ENCODE measurements around the gene TUBGCP6. TPM values are rescaled to one million over a fixed set of nuclear protein-coding genes. Genes with fewer than 3 reads are reported as not detected.

The TUBGCP6 gene
- total RNA-seq, 1 donor from 2014 or later = 47.6 TPM

DNA sequence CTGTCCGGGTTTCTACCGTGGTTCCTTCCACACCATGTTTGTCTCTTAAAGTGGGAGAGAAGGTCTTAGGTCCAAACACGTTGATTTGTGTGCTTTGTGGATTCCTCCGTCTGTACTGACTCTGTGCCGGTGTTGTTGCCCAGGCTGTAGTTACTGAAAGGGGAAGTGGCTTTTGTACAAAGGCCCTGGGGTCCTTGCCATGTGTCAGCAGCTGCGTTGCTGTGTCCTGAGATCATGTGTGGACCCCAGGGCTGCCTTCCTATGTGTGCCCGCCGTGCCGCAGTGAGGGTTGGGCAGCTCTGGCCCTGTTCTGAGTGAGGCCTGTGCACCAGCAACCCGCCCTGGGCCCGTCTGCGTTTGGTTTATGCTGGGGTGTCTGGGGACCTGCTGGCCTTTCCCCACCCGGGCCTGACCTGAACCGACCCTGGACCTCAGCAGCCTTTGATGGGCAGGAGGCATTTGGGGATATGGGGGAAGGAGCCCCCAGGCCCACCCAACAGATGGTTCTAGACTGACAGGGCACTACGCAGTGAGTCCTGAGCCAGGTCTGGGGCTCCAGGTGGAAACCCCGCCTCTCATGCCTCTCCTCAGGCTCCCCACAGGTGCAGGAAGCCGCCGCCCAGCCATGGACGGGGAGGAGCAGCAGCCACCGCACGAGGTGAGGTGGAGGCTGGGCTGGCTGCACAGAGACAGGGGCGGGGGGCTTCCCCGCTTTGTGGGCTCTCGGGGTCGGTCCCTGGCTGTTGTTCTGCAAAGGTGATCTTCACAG is 52.2 kb downstream of the TUBGCP6 start:
- intact Hi-C loops (cut with DNase I) = no loop called here
- DNase-seq (ENCODE audit: low spot score) = no peak
- no peak for ATAC-seq

DNA sequence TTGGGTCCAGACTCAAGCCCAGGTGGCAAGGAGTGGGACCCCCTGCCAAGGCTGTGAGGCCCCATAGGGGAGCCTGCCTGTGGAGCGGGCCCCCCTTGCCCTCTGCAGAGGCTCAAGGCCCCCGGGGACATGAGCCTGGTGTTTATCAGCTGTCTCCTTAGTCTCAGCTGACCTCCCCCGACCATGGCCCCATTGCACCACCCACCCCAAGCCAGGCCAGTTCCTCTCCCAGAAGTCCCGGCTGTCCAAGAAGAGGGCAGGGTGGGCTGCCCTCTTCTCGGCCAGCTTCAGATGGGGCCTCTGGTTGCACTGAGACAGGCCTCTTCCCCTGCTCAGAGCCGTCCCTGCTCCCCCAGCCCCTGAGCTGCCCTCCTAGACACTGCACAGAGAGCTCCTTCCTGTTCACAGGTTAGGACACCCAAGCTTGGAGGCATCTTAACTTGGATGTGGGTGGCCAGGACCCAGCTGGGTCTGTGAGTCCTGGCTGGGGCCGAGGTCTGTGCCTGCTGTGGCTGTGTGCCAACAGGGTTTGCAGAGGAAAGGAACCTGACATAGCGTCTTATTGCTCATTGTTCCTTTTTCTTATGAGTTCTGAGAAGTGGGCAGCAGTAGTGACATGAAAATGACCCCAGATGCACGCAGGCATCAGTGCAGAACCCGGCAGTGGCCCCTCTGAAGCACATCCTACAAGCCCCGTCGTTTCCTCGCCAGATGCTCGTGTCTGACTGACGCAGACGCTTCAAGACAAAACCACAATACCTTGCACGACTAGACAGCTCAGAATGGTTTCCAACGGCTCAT is 53.7 kb downstream of the TUBGCP6 start:
- peak; percentile 5 for ATAC-seq
- DNase-seq (ENCODE audit: low spot score) = no peak
- intact Hi-C loops (cut with DNase I) = no loop called here

DNA sequence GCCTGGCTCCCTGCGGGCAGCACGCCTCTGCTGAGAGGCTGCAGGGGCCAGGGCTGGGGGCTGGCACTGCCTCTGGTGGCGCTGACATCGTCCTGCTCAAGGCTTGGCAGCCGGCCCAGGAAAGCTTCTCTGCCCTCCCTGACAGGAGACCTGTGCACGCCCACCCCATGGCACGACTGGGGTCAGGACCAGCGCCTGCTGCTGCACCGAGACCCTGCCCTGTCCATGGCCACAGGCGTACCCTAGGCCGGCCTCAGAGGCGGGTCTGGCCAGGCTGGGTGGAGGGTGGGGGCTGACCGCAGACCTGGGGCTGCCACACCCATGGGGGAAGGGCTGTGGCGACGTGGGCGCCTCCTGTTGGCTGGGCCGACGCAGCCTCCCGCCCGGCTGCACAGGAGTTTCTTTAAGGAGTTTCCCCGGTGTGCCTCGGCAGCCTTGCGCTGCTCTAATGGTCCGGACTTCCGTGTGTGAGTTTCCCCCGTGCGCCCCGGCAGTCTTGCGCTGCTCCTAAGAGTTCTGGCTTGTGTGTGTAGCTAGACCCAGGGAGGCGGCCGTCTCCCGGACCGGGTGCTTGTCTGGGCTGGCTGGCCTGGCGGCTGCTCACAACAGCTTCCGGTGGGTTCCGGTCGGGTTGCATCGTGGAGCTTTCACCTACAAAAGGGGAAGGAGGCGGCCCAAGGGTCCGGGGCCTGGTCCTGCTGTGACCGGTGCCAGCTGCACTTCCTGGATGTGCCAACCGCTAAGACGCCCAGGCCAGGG is 54.5 kb downstream of the TUBGCP6 start:
- intact Hi-C loops (cut with DNase I) = no loop called here
- peak; percentile 60 for ATAC-seq
- no peak for DNase-seq (ENCODE audit: low spot score)

DNA sequence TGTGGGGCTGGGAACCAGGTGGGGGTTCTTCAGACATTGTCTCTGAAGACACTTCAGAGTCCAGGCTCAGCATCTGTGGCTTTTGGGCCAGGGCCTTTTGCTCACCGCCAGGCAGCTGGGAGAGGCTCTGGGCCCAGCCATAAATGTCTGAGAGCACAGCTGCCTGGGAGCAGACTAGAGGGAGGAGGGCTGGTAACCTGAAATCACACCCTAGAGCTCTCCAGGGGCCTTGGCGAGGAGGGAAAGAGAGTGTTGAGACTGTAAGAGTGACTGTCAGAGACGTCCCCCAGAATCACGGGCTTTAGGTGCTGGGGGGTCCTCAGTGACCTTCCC is 55.0 kb downstream of the TUBGCP6 start:
- DNase-seq (ENCODE audit: low spot score) = no peak
- ATAC-seq = peak; percentile 25
- intact Hi-C loops (cut with DNase I) = no loop called here

DNA sequence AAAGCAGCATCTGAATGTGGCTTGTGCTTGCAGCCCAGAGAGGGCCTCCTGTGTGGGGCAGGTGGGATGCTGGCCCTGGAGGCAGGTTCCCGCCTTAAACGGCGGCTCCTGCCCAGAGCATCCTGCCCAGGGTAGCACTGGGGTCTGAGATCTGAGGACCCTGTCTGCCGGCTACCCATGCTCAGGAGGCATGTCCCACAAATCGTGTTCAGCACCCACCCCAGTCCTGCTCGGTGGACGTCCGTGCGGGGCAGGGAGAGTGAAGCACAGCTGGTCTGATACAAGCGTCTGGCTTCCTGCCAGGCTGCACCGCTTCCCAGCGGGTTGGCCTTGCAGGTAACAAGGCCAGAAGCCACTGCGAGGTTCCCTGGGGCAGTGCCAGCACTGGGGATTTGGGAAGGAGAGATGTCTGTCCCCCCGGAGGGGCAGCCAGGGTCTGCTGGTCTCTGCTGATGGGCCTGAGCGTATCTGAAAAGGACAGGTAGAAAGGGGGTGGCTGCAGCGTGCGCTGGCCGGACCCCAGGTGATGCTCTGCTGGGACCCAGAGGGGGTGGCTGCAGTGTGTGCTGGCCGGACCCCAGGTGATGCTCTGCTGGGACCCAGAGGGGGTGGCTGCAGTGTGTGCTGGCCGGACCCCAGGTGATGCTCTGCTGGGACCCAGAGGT is 55.5 kb downstream of the TUBGCP6 start:
- intact Hi-C loops (cut with DNase I) = no loop called here

DNA sequence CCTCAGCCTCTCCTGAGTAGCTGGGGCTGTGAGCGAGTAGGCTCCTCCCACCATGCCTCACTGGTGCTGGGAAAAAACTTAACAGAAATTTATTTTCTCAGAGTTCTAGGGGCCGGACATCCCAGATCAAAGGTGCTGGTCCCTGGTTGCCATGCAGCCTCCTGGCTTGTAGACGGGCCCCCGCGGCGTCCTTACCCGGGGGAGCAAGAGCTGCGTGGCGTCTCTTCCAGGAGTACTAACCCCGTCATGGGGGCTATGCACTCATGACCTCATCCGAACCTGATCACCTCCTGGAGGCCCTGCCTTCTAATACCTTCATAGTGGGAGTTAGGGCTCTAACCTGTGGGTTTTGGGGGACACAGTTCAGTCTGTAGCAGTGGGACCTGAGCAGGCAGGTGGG is 56.5 kb downstream of the TUBGCP6 start:
- DNase-seq (ENCODE audit: low spot score) = no peak
- intact Hi-C loops (cut with DNase I) = no loop called here
- ATAC-seq = no peak

More for the DNA sequence above, 55.5 kb downstream of the TUBGCP6 start:
- DNase-seq (ENCODE audit: low spot score) = no peak
- ATAC-seq = no peak

DNA sequence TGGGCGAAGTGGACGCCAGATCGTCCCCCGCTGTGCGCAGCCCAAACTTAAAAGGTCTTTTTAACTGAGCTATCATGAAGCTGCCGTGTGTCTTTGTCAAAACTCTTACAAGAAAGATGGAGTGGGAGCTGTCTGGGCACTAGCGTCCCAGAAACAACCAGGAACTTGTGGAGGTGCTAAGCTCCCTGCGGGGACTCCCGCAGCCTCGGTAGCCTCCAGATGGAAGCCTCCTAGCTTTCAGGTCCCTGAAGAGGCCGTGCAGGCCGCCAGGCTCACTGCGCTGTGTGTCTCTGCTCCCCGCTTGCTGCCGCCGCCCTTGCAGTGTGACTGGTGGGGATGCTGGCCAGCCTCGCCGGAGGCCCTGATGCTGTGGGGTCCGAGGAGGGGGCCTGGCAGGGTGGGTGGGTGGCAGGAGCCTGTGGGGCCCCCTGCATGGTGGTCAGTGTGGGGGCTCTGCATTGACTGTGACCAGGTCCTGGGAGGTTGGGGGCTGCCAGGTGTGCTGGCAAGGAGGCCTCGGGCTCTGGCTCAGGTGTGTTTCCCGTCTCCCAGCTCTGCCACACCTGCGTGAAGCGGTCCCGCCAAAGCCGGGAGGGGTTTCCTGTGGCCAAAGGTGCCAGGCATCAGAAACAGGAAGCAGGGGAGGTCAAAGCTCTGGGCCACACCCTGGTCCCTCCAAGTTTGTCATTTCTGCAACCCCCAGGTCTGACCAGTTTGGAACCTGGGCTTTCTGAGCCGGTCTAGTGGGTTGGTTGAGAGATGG is 57.9 kb downstream of the TUBGCP6 start:
- ATAC-seq = no peak
- intact Hi-C loops (cut with DNase I) = no loop called here
- no peak for DNase-seq (ENCODE audit: low spot score)

DNA sequence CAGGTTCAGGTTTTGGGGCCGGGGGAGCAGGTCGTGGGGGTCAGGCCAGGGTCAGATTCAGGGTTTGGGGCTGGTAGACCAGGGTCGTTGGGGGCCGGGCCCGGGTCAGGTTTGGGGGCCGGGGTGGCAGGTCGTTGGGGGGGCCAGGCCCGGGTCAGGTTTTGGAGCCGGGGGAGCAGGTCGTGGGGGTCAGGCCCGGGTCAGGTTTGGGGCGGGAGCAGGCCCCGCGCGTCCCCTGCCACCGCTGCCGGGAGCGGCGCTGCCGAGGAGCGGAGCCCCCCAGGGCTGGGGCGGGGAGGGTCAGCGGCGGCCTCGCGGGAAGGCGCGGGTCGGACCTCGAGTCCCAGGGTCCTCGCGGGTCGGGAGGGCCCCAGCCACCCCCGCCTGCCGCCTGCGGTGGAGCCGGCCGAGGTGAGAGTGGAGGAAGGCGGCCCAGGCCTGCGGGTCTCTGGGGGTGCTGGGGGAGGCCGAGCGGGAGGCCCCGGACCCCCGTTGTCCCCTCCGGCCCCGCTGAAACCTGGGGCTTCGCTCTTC is 58.6 kb downstream of the TUBGCP6 start:
- ATAC-seq = no peak
- intact Hi-C loops (cut with DNase I) = no loop called here

DNA sequence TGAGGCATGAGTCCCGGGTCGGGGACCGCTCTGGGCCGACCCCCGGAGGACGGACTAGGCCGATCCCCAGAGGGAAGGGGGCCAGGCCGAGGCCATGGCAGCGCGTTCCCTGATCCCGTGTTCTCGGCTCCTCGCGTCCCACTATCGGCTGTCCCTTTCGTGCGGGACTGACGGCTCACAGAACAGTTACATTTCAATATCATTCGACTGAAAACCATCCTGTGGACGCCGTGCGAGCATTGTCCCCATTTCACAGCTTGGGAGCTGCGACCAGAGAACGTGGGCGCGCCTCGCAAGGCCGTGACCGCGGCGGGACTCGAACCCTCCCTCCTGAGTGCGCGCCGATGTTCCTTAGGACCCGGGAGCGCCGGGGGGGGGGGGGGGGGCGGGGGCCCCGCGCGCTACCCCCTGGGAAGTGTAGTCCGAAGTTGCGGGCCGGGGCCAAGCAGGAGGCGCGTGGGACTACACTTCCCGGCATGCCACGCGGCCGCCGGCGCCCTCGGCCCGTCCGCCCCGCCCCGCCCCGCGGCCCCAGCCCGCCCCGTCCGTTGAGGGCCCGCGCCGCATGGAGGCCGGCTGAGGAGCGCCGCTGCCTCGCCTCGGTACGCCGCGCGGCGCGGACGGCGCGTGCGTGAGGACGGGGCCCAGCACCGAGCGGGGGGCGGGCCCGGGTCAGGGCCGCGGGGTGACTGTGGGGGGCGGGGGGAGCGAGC is 59.3 kb downstream of the TUBGCP6 start, which contains the start of gene TRABD:
TSS of gene TRABD (plus strand) at position 539 of the 713 bp plus-strand sequence. CDS start 7,148 bp downstream, outside the sequence.
- ATAC-seq = peak; percentile 89
- peak; percentile 93 for DNase-seq (ENCODE audit: low spot score)
- intact Hi-C loops (cut with DNase I) = no loop called here

More for the DNA sequence above, 58.6 kb downstream of the TUBGCP6 start:
- DNase-seq (ENCODE audit: low spot score) = no peak

DNA sequence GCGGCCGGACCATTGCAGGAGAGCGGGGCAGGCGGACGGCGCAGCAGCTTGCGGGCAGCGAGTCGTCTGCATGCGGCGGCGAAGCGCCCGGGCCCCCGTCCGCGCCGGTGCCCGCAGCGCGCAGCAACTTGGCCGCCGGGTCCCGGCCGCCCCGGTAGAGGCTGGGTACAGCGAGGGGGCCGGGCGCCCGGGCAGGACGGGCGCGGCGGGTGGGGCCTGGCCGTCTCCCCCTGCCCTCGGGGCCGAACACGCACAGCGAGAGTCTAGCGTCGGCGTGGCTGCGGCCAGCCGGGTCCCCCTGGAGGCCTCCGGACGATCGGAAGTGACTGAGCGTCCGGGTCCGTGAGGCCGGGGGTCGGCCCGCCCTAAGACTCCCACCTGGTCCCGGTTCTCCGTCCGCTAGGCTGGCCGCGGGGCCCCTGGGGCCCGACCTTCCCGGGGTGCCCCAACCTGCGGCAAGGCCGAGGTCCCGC is 59.9 kb downstream of the TUBGCP6 start:
- intact Hi-C loops (cut with DNase I) = no loop called here
- no peak for DNase-seq (ENCODE audit: low spot score)
- peak; percentile 2 for ATAC-seq

DNA sequence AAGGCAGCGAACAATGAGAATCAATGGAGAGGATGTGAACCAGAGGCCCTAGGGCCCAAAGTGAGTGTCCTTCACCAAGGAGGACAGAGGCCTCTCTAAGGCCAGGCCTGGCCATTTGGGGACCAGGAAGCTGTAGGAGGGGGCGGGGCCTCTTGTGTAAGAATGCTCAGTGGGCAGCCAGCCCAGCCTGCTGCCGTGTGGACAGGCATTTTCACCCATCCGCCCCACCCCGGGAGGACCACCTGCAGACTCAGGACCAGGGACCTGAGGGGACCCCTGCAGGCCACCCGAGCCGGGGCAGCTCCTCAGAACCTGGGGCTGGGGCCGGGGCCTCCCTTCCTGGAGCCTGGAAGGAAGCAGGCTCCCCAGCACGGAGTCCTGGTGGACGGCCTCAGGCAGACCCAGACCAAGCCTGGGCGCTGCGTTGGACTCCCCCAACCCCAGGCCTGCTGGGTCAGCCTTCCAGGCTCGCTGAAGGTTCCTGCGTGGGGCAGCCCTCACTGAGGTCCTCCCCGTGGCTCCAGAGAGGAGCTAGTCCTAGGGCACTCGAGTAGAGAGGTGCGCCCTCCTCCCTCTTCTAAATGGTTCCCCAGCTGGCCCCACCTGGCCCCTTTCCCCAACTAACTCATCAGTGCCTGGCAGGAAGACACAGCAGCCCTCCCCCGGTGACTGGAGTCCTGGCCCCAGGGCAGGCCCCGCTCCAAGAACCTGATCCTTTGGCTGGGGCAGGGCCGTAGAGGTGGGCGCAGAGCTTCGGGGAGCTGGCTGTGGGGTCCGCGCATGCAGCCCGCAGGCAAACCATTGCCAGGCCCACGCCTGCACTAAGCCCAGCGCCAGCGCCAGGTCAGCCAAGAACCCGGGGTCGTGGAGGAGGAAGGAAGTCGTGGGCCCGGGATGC is 60.6 kb downstream of the TUBGCP6 start:
- intact Hi-C loops (cut with DNase I) = no loop called here
- DNase-seq (ENCODE audit: low spot score) (peak; percentile 85), ATAC-seq (peak; percentile 56)

DNA sequence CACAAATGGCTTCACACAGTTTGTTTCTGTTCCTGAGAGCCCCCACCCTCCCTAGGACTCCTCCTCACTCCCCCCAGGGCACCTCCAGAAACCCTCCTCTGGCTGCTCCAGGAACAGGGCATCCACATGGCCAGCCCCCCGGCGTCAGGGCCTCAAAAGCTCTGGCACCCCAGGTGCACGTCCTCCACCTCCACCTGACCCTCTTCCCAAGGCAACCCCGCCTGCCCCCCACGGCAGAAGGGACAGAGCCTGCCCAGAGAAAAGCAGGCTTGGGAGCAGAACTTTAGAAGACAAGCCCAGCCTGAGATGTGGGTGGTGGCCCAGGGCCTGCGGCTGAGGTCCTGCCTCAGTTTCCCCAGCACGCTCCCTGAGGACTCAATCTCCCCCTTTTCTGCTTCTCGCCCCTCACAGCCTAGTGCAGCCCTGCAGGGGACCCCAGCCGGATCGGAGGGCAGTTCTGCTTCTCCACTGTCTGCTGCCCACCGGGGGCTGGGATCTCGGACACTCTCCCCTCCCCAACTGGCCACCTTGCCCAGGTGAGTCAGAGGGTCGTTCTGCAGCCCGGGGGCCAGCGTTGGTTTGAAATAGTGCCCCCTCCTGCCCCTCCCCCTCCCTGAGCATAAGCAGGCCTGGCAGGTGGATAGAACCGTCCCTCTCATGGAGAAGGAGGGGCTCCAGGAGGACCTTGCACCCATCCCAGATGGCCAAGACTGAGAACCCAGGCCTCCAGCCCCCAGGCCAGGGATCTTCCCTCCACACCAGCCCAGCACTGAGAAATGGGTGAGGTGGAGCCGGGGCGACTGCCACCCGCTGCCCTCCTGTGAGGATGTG is 61.5 kb downstream of the TUBGCP6 start:
- DNase-seq (ENCODE audit: low spot score) (no peak), ATAC-seq (no peak)
- intact Hi-C loops (cut with DNase I) = no loop called here

DNA sequence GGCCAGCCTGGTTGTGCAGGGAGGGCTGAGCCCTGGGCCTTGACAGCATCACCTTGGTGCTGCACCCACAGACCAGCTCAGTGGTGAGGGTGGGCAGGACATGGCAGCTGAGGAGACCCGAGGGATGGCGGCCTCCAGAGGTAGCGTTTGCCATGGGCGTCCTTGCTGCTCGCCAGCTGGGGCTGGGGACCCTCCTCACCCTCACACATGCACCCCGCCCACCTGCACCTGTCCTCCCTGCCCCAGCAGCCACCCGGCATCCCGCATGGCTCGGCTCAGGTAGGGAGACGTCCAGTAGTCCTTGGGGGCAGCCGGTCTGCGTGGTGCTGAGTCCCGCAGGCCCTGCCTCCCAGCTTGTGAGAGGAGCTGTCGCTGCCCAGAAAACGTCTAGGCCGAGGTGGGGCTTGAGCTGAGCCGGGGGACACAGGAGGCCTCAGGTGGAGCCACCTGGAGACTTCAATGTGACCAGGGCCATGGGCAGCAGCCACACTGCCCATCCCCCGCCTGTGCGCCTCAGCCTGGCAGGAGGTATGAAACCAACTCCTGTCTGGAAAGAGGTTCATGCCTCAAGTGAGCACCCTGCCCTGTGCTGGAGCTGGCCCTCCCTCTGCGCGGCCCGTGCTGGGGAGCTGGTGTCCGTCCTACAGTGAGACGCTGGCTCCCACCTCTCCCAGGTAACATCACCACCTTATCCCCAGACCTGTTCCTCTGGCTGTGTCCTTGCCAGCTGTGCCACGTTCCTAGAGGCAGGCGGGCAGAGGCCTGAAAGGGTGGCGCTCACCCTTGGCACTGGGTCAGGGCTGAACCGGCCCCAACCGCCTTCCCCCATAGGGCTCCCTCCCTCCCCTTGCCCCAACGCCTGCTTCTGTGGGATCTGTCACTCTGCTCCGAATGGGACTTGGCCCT is 62.4 kb downstream of the TUBGCP6 start:
- DNase-seq (ENCODE audit: low spot score) = peak; percentile 62
- no peak for ATAC-seq
- intact Hi-C loops (cut with DNase I) = no loop called here

DNA sequence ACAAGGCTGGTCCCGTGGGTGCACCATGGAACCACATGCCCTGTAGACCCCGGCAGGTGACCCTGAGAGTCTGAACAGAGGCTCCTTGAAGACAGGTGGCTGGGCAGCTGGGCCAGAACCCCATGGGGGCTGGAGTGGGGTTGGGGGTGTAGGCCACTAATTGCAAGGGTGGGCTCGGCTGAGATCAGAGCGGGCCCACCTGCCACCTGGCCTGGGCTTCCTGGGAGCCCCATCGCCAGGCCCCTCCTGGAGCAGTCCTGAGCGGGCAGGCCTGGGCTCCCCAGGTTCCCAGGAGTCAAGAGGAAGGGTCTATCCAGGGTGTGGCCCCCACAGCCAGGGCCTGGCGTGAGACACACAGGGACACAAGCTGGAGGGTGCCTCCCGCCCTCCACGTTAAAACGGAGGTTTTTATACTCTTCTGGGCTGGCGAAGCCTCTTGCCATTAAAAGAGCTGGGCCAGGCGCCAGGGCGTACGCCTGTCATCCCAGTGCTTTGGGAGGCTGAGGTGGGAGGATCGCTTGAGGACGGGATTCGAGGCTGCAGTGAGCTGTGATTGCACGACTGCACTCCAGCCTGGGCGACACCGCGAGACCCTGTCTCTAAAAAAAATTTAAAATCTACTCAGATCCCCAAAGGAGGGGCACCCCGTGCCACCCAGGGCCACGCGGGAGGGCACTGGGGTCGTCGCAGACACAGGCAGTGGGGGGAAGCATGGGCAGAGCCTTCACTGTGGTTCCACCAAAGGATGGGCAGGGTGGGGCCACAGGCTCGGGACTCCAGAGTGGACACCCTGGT is 63.9 kb downstream of the TUBGCP6 start:
- DNase-seq (ENCODE audit: low spot score) = peak; percentile 54
- ATAC-seq = no peak
- intact Hi-C loops (cut with DNase I) = no loop called here

All from sciatic nerve (tissue), 2 donors.